ENCODE measurements around the gene PPM1E. TPM values are rescaled to one million over a fixed set of nuclear protein-coding genes. Genes with fewer than 3 reads are reported as not detected.
A peak's percentile ranks its signal among the peaks of the same experiment; 100 is the strongest.

The PPM1E gene
- total and polyA plus RNA-seq, 2 of the 8 experiments (the other 6 are each of a cell fraction or from before 2014, with no cell fraction given) = 5.0 to 10.4 TPM

- no peaks in the 10 kb centered on the region for H3K9me3 ChIP-seq (ENCODE audit: insufficient read depth in 2 of 2, low read depth in 1 of 2, low read length in 1 of 2)
- H3K9ac ChIP-seq (replicated peaks in 1 of 4; ENCODE audit: extremely low read depth in 1 of 4, low read depth in 3 of 4, low read length in 3 of 4) = no peak overlapping the region
- no peaks in the 10 kb centered on the region for H3K23me2 ChIP-seq (ENCODE audit: low read depth, low read length)
- no peaks in the 10 kb centered on the region for H3K27me3 ChIP-seq (replicated peaks in 1 of 4; ENCODE audit: control insufficient read depth in 3 of 4, extremely low read depth in 1 of 4, insufficient read depth in 3 of 4, low read length in 3 of 4)
- H3K18ac ChIP-seq (ENCODE audit: extremely low read depth, low read length) = no peak overlapping the region
- H3K79me1 ChIP-seq (ENCODE audit: low read depth, low read length) = no peaks in the 10 kb centered on the region
- no peak overlapping the region for H3K27ac ChIP-seq (ENCODE audit: low read depth, low read length)
- FAIRE-seq (no peak), DNase-seq (ENCODE audit: low read depth in 1 of 2, low spot score in 2 of 2) (no peak)
- no peak overlapping the region for H2BK120ac ChIP-seq (replicated peaks; ENCODE audit: low read depth, low read length)
- peak; percentile 94 for TF ChIP-seq CEBPB (IDR thresholded peaks at IDR 0.05; ENCODE audit: low read depth, low read length)
- no peak for TF ChIP-seq RAD21 (IDR thresholded peaks at IDR 0.05 in 1 of 2, conservative IDR thresholded peaks at IDR 0.05 in 1 of 2; ENCODE audit: low read depth in 2 of 2, low read length in 2 of 2)
- 90% methylated on average over 3 of the region's 3 CpGs; no CpG with 5 or more reads in 1 of the 2 experiments for WGBS, 2 experiments (ENCODE audit: extremely low coverage in 1 of 2, insufficient coverage in 1 of 2, insufficient read length in 1 of 2, insufficient replicate concordance in 2 of 2, low coverage in 1 of 2, low lambda C conversion rate in 2 of 2, missing lambda C conversion rate in 1 of 2)
- no peak overlapping the region for H3K23ac ChIP-seq (ENCODE audit: insufficient read length)
- H2AK5ac ChIP-seq (ENCODE audit: low read depth, low read length) = no peak overlapping the region
- H4K91ac ChIP-seq (replicated peaks; ENCODE audit: insufficient read length, low read length) = no peak overlapping the region
- H2BK15ac ChIP-seq (ENCODE audit: low read length) = no peak overlapping the region
- H3K14ac ChIP-seq (ENCODE audit: insufficient read length) = no peak overlapping the region
- no peak overlapping the region for H2BK12ac ChIP-seq (ENCODE audit: low read depth, low read length)
- POLR2A ChIA-PET (ENCODE audit: partially characterized antibody) = no interaction called here
- no peaks in the 10 kb centered on the region for H3K4me1 ChIP-seq (replicated peaks in 1 of 4; ENCODE audit: control insufficient read depth in 3 of 4, insufficient read depth in 4 of 4, low read length in 3 of 4)
- peaks cover 0 to 2% of the 10 kb centered on the region in 2 experiments for H4K20me1 ChIP-seq (replicated peaks in 1 of 2; ENCODE audit: control insufficient read depth in 1 of 2, insufficient read depth in 2 of 2, low read length in 2 of 2)
- H4K5ac ChIP-seq (ENCODE audit: insufficient read length, low read depth, low read length) = no peak overlapping the region
- no peak overlapping the region for H3K56ac ChIP-seq (replicated peaks; ENCODE audit: insufficient read length, low read depth, low read length)
- H3K79me2 ChIP-seq (ENCODE audit: control insufficient read depth in 1 of 2, insufficient read depth in 2 of 2, low read length in 2 of 2) = no peaks in the 10 kb centered on the region
- CTCF ChIA-PET (ENCODE audit: partially characterized antibody) = no interaction called here
- no peak overlapping the region for H3K4me2 ChIP-seq (ENCODE audit: insufficient read depth in 1 of 2, low read depth in 2 of 2, low read length in 2 of 2)
- no peak overlapping the region for H4K8ac ChIP-seq (ENCODE audit: extremely low read depth, insufficient read depth, low read length)
- no peak overlapping the region for H2AFZ ChIP-seq (ENCODE audit: low read length)
- H3K36me3 ChIP-seq (ENCODE audit: control insufficient read depth in 2 of 4, insufficient read depth in 4 of 4, low read length in 3 of 4) = no peaks in the 10 kb centered on the region
- H2BK20ac ChIP-seq (ENCODE audit: low read length) = no peak overlapping the region
- no peak overlapping the region for H2BK5ac ChIP-seq (ENCODE audit: low read depth, low read length)
- H3K4me3 ChIP-seq (ENCODE audit: extremely low read depth in 1 of 4, insufficient read depth in 2 of 4, low read depth in 3 of 4, low read length in 4 of 4) = no peak overlapping the region
- no peak overlapping the region for H3K4ac ChIP-seq (replicated peaks; ENCODE audit: insufficient read length, low read depth, low read length)
These were observed 55.6 kb downstream of the PPM1E start for GRCh38 chr17:58811290-58811689.

Data from H1 (cell line).